HG03045 (cell line): ENCODE data around the gene UGT1A10.
"Not testable (repeated sequence)": the region's sequence is repeated elsewhere in the genome, so short reads cannot be mapped to it uniquely, and the experiment has no call there.

Source experiments
- ATAC-seq: cut with Tn5 transposase; IDR thresholded peaks from one replicate; pipeline ENCODE4 v1.9.1; 2021; ENCODE audit warnings: mild to moderate bottlenecking, moderate library complexity; ENCODE audit not compliant: unreplicated experiment

The UGT1A10 gene

GRCh38 chr2:233736868-233737653 lies 100.8 kb downstream of the UGT1A10 start:
- not testable (repeated sequence) for ATAC-seq

GRCh38 chr2:233740870-233741269 lies 104.6 kb downstream of the UGT1A10 start:
- ATAC-seq = no peak

GRCh38 chr2:233743464-233744259 lies 107.4 kb downstream of the UGT1A10 start:
- ATAC-seq = no peak

- ATAC-seq = no peak
These were observed 109.0 kb downstream of the UGT1A10 start for GRCh38 chr2:233745073-233745755.

- ATAC-seq = not testable (repeated sequence)
These were observed 109.6 kb downstream of the UGT1A10 start for GRCh38 chr2:233745838-233746237.

GRCh38 chr2:233746475-233747282 lies 110.4 kb downstream of the UGT1A10 start:
- no peak for ATAC-seq

GRCh38 chr2:233747283-233747544 lies 111.0 kb downstream of the UGT1A10 start:
- no peak for ATAC-seq

- not testable (repeated sequence) for ATAC-seq
These were observed 114.4 kb downstream of the UGT1A10 start for GRCh38 chr2:233750689-233751088.

- ATAC-seq = not testable (repeated sequence)
These were observed 115.2 kb downstream of the UGT1A10 start for GRCh38 chr2:233751212-233752009.

GRCh38 chr2:233754872-233755611 lies 118.8 kb downstream of the UGT1A10 start:
- ATAC-seq = no peak

GRCh38 chr2:233756429-233757081 lies 120.3 kb downstream of the UGT1A10 start:
- ATAC-seq = no peak

- no peak for ATAC-seq
These were observed 121.9 kb downstream of the UGT1A10 start for GRCh38 chr2:233758141-233758540.

- no peak for ATAC-seq
These were observed 122.6 kb downstream of the UGT1A10 start for GRCh38 chr2:233758849-233759248.

GRCh38 chr2:233760043-233760442 lies 123.8 kb downstream of the UGT1A10 start, which contains the start of gene UGT1A1:
UGT1A1 (plus strand) TSS chr2:233760270; CDS start chr2:233760288, 18 bp downstream.
- no peak for ATAC-seq

GRCh38 chr2:233761040-233761769 lies 125.0 kb downstream of the UGT1A10 start:
- no peak for ATAC-seq

- ATAC-seq = no peak
These were observed 128.0 kb downstream of the UGT1A10 start for GRCh38 chr2:233764264-233764663.

GRCh38 chr2:233764761-233765160 lies 128.5 kb downstream of the UGT1A10 start:
- ATAC-seq = no peak

GRCh38 chr2:233766416-233766815 lies 130.2 kb downstream of the UGT1A10 start:
- ATAC-seq = no peak
